ENCODE results near the gene ELMO1. TPM values are rescaled to one million over a fixed set of nuclear protein-coding genes. Genes with fewer than 3 reads are reported as not detected.

ELMO1 gene
- total RNA-seq, 1 donor from 2014 or later: 68.1 TPM

- FAIRE-seq (no peak), DNase-seq (ENCODE audit: low spot score in 2 of 2) (no peak)
Measured at GRCh38 chr7:37011151-37011890, 437.3 kb downstream of the ELMO1 start.

- FAIRE-seq (no peak), DNase-seq (ENCODE audit: low spot score in 2 of 2) (no peak)
Measured at GRCh38 chr7:37009125-37009675, 439.5 kb downstream of the ELMO1 start.

DNA sequence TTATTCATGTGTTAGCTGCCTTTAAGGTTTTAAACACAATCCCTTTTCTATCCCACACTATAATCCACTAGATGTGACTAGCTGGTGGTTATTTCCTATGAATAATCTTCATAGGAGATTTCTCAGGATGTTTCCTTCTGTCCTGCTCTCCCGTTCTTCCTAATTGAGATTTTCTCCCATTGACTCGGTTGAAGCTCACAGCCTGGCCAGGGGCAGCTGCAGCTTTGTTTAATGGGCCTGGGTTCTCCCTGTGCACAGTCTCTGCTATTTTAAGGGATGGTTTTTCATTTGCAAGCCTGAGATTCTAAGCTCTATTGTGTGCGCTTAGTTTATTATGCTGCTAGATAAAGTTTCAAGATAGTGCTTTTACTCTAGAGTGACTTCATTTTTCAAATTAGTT, 441.0 kb downstream of the ELMO1 start:
- FAIRE-seq (no peak), DNase-seq (ENCODE audit: low spot score in 2 of 2) (no peak)

DNA sequence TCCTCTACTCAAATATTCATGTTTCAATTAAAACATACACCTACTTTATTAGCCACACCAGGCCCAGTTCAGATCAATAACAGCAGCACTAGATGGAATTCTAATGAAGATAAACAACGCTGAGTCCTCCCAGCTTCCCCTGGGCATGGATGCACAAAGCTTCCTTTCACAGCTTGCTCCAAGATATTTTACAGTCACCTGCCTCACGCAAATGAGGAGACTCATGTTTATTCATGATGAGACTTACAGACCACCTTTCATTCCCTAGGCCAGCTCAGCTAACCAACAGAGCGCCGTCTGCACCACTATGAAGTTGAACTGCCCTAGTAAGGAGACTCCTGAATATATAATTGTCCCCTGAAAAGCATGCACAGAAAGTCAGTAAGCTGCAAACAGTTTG, 441.4 kb downstream of the ELMO1 start:
- DNase-seq (ENCODE audit: low spot score in 2 of 2): no peak
- no peak for FAIRE-seq

- FAIRE-seq (no peak), DNase-seq (ENCODE audit: low spot score in 2 of 2) (no peak)
Measured at GRCh38 chr7:37006764-37007163, 441.9 kb downstream of the ELMO1 start.

GRCh38 chr7:37000511-37000910, 448.2 kb downstream of the ELMO1 start:
- no peak for FAIRE-seq
- no peak for DNase-seq (ENCODE audit: low spot score in 2 of 2)

DNA sequence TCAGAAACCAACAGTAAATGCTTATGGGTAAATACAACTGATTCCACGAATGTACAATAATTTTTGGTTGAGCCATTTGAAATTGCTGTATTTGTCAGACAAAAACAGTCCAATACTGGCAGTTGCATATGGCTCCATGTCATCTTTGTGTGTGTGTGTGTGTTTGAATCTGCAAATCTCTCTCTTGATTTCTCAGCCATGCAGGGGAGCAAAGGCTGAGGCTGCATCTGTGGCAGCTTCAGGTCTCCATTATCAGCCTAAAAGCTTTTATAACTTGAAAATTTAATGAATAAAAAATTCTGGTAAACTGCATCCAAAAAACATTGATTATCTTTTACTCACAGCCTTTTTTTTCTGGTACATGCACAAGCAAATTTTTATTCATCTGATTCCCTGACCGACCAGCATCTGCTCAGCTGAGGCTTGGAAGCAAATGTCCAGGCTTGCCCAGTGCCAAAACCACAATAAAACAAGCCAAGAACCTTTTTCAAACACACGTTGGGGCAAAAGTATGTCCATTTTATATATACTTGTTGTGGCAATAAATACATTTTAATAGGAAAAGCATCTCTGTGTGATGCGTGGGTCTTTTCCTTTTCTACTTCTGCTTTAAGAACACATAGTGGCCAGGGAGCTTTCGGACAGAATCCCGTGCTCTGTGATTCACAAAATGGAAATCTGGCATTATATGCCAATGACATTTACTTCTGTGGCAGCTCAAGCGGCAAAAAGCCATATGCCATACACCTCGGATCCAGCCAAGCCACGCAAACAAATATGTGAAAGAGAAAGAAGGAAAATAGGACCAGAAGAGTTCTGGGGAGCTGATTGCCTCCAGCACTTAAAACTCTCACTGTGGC, 448.8 kb downstream of the ELMO1 start:
- no peak for FAIRE-seq
- DNase-seq (ENCODE audit: low spot score in 2 of 2): no peak

- DNase-seq (ENCODE audit: low spot score in 2 of 2) (no peak), FAIRE-seq (no peak)
Measured at GRCh38 chr7:36995776-36996175, 452.9 kb downstream of the ELMO1 start.

GRCh38 chr7:36994456-36995112, 454.1 kb downstream of the ELMO1 start:
- FAIRE-seq (no peak), DNase-seq (ENCODE audit: low spot score in 2 of 2) (no peak)

DNA sequence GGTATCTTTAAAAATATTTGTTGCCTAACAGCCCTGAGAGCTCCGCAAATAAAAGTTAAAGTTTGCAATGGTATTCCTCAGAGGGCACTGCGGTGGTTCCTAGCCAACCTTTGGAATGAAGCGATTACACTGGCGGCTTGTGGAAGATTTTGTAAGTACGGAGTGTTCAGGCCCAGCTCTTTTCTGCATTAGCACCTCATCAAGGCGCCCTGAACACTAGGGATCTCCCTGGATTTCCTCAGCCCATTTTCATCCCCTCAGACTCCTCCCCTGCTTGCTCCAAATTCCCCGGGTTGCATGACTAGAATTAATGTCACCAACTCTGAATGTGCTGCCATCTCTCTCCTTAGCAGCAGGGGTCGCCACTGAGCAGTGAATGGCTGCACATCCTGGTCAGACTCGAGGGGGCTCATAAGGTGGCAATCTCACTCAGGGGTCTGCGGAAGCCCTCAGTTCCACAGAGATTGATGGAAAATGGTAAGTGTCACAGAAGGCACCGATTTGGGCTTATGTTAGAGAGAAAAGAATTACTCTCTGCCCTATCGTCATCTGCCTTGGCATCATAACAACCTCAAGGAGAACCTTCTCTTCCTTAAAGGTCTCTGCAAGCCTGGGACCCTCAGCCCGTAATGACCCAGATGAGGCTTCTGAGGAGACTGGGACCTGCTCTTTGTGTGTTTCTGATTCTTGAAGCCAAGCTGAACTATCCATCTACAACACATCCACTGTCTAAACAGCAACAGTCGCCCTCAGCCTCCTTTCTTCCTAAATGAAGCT, 461.5 kb downstream of the ELMO1 start:
- peak in 1 of 2 donors; percentile 58 for DNase-seq (ENCODE audit: low spot score in 2 of 2)

GRCh38 chr7:36986511-36986933, 462.1 kb downstream of the ELMO1 start:
- FAIRE-seq: no peak
- DNase-seq (ENCODE audit: low spot score in 2 of 2): no peak

More for the DNA sequence above, 461.5 kb downstream of the ELMO1 start:
- FAIRE-seq: no peak

DNA sequence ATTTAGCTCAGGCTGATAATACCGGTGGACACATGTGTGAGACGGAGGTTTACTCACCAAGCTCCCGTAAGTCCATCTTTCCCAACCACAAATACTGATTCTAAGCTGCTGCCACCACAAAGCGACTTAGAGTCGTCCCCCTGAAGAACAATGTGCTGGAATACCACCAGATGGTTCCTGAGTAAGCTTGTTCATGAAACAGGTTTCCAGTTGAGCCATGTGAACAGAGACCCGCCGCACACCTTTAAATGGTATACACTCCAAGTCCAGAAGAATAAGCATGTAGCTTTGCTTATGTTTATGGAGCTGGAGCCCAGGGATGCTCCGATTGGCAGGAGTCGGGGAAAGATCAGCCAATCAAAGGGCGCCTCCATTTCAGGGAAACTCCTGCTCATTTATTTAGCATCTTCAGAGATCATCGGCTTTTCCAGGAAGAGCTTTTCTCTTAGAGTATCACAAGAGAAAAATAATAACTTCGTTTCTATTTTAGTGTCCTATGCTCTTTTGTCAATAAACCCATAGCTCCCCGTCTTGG, 462.7 kb downstream of the ELMO1 start:
- no peak for FAIRE-seq
- no peak for DNase-seq (ENCODE audit: low spot score in 2 of 2)

GRCh38 chr7:36985316-36985715, 463.3 kb downstream of the ELMO1 start:
- no peak for DNase-seq (ENCODE audit: low spot score in 2 of 2)
- FAIRE-seq: no peak

- FAIRE-seq (no peak), DNase-seq (ENCODE audit: low spot score in 2 of 2) (no peak)
Measured at GRCh38 chr7:36984710-36985312, 463.9 kb downstream of the ELMO1 start.

- DNase-seq (ENCODE audit: low spot score in 2 of 2) (no peak), FAIRE-seq (no peak)
Measured at GRCh38 chr7:36984041-36984521, 464.6 kb downstream of the ELMO1 start.

DNA sequence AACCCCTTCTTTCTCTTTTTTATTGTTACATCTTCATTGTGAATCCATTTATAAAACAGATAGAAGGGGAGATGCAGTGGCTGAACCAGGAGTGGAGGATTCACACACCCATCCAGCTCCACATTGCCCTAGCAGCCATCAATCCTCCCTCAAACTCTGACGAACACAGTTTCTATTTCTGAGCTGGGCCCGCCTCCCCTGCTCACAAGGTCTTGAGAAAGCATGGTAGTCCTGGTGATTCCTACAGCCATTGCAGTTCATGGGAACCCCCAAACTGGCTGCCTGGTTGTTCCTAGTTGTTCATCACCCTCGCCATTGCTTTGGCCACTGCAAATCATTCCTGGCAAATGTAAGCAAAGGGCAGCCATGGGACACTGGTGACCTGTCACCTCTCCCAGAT, 465.9 kb downstream of the ELMO1 start:
- FAIRE-seq: no peak
- DNase-seq (ENCODE audit: low spot score in 2 of 2): no peak

DNA sequence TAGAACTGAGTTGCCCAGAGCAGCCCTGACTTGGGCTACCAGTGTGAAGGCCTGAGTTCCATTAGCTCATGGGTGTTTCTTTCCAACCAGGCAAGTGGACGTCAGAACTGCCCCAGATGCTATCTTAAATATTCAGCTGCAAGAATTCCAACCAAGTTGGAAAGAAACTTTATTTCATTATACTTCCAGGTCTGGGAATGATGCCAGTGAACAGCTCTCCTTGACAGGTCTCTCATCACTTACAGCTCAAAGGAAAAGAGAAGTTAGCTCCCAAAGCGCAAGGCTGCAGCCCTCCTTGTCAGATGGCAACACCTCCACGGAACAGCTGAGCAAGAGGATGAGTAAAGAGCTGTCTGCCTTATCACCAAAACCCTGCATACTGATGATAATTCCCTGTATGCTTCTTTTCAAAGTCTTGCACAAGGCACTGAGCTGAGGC, 468.8 kb downstream of the ELMO1 start:
- FAIRE-seq (no peak), DNase-seq (ENCODE audit: low spot score in 2 of 2) (no peak)

- no peak for FAIRE-seq
- no peak for DNase-seq (ENCODE audit: low spot score in 2 of 2)
Measured at GRCh38 chr7:36978461-36978860, 470.2 kb downstream of the ELMO1 start.

- no peak for FAIRE-seq
- no peak for DNase-seq (ENCODE audit: low spot score in 2 of 2)
Measured at GRCh38 chr7:36977878-36978277, 470.8 kb downstream of the ELMO1 start.

Data from frontal cortex (tissue), 4 donors.